ENCODE results near the gene C4orf50.

C4orf50 gene

DNA sequence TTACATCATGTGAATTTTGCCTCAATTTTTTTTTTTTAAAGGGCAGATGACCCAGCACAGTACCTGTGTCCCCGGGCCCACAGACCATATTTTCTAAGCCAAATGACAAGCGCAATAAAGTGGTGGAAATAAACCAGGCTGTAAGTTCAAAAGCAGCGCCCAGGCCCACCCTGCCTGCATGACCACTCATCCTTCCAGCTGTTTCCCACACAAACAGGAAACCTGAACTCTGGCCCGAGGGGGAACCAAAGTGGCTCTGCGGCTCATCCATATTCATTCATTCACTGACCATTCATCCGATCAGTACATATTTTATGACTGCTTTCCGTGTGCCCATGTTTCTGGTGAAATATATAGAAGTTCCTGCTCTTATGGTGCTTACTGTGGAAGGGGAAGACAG is 91.6 kb downstream of the C4orf50 start:
- H3K27me3 ChIP-seq, result peaks cover 10% of the 10 kb centered on the region
- TF ChIP-seq, protein P1, sequence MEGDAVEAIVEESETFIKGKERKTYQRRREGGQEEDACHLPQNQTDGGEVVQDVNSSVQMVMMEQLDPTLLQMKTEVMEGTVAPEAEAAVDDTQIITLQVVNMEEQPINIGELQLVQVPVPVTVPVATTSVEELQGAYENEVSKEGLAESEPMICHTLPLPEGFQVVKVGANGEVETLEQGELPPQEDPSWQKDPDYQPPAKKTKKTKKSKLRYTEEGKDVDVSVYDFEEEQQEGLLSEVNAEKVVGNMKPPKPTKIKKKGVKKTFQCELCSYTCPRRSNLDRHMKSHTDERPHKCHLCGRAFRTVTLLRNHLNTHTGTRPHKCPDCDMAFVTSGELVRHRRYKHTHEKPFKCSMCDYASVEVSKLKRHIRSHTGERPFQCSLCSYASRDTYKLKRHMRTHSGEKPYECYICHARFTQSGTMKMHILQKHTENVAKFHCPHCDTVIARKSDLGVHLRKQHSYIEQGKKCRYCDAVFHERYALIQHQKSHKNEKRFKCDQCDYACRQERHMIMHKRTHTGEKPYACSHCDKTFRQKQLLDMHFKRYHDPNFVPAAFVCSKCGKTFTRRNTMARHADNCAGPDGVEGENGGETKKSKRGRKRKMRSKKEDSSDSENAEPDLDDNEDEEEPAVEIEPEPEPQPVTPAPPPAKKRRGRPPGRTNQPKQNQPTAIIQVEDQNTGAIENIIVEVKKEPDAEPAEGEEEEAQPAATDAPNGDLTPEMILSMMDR (IDR thresholded peaks at IDR 0.05), result no peak
- no peaks in the 10 kb centered on the region for H3K4me1 ChIP-seq (ENCODE audit: control insufficient read depth in 1 of 2, insufficient read depth in 1 of 2, low read depth in 1 of 2, low read length in 1 of 2)
- H3K36me3 ChIP-seq, result no peaks in the 10 kb centered on the region
- no peak overlapping the region for H3K4me3 ChIP-seq (ENCODE audit: low read depth in 1 of 2, low read length in 1 of 2)
- H3K27ac ChIP-seq, result no peak overlapping the region
- no peaks in the 10 kb centered on the region for H3K9me3 ChIP-seq

DNA sequence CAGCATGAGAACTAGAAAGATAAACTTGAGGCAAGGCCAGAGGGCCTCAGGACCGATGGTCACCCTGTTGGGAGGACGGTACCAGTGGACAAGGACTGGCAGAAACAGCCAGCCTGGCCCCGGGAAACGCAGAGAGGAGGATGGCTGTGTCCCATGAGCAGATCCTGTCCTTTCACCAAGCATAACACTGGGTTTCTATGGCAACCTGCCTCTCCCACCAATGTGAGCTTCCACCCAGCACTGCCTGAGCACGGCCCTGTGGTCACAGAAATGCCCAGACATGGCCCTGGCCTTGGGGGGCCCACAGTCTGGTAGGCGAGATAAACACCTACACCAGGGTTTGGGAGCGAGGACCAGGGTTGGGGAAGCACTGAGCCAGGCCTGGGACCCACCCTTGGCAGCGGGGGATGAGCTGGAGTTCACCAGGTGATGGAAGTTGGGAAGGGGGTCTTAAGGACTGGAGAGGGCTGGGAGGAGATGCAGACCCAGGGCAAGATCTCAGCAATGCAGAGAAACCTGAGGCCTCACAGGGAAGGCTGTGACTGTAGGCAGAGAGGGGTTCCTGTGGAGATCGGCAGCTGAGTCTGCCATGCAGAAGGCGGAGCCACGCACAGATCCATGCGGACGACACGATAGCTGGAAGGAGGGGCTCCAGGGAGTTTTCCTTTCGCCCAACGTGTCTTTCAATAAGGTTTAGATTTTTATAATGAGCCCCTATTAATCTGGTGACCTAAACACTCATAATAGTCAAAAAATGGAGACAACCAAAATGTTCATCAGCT is 92.6 kb downstream of the C4orf50 start:
- Histone ChIP-seq H3K27ac (no peak overlapping the region), H3K27me3 (peaks cover 6% of the 10 kb centered on the region), H3K9me3 (no peaks in the 10 kb centered on the region), H3K4me1 (ENCODE audit: control insufficient read depth in 1 of 2, insufficient read depth in 1 of 2, low read depth in 1 of 2, low read length in 1 of 2) (no peaks in the 10 kb centered on the region), H3K4me3 (ENCODE audit: low read depth in 1 of 2, low read length in 1 of 2) (no peak overlapping the region), H3K36me3 (no peaks in the 10 kb centered on the region)
- TF ChIP-seq, protein P1 (IDR thresholded peaks at IDR 0.05), result no peak

- H3K4me1 ChIP-seq (ENCODE audit: control insufficient read depth in 1 of 2, insufficient read depth in 1 of 2, low read depth in 1 of 2, low read length in 1 of 2), result no peaks in the 10 kb centered on the region
- no peak overlapping the region for H3K4me3 ChIP-seq (ENCODE audit: low read depth in 1 of 2, low read length in 1 of 2)
- H3K27me3 ChIP-seq, result peaks cover 10% of the 10 kb centered on the region
- no peaks in the 10 kb centered on the region for H3K36me3 ChIP-seq
- TF ChIP-seq, protein P1 (IDR thresholded peaks at IDR 0.05), result no peak
- H3K27ac ChIP-seq, result no peak overlapping the region
- H3K9me3 ChIP-seq, result no peaks in the 10 kb centered on the region
These were observed 93.6 kb downstream of the C4orf50 start for GRCh38 chr4:5924461-5925125.

DNA sequence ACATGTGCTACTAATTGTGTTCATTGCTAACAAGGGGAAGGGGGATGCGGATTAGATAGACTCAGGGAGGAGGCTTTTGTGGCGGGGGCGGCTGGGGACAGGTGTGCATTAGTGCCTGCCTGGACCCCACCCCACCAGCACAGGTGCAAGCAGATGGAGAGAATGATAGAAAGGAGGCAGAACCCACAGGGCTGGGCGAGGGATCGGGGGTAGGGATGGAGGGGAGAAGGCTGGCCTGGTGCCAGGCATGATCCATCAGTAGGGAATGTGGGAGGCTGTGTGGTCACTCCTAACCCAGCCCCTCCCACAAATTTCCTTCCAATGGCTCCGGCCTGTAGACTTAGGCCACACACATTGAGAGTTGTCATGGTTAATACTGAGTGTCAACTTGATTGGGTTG is 94.9 kb downstream of the C4orf50 start:
- TF ChIP-seq, protein P1 (IDR thresholded peaks at IDR 0.05), result no peak
- no peaks in the 10 kb centered on the region for H3K4me1 ChIP-seq (ENCODE audit: control insufficient read depth in 1 of 2, insufficient read depth in 1 of 2, low read depth in 1 of 2, low read length in 1 of 2)
- H3K9me3 ChIP-seq, result no peaks in the 10 kb centered on the region
- peaks cover 10% of the 10 kb centered on the region for H3K27me3 ChIP-seq
- H3K4me3 ChIP-seq (ENCODE audit: low read depth in 1 of 2, low read length in 1 of 2), result no peak overlapping the region
- no peak overlapping the region for H3K27ac ChIP-seq
- no peaks in the 10 kb centered on the region for H3K36me3 ChIP-seq

DNA sequence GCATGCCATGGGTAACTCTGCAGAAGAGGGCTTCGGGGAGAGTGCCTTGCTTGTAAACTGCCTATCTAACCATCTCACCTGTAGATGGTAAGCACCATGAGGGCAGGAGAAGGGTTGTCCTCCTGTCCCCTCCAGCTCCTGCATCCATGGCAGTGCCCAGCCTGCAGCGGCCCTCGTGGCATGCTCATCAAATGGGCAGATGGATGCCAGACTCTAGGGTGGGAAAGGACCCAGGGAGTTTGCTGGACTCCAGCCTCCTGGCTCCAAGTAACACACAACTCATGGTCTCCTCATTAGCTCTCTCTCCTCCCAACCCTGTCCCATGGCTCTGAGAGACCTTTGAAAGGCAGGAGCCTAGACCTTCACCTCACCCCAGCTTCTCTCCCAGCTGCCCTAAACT is 95.7 kb downstream of the C4orf50 start:
- no peak overlapping the region for H3K27ac ChIP-seq
- no peaks in the 10 kb centered on the region for H3K9me3 ChIP-seq
- TF ChIP-seq, protein P1 (IDR thresholded peaks at IDR 0.05), result no peak
- H3K4me3 ChIP-seq (ENCODE audit: low read depth in 1 of 2, low read length in 1 of 2), result no peak overlapping the region
- H3K36me3 ChIP-seq, result no peaks in the 10 kb centered on the region
- no peaks in the 10 kb centered on the region for H3K4me1 ChIP-seq (ENCODE audit: control insufficient read depth in 1 of 2, insufficient read depth in 1 of 2, low read depth in 1 of 2, low read length in 1 of 2)
- peaks cover 18% of the 10 kb centered on the region for H3K27me3 ChIP-seq

Data from neutrophil (primary cell).